GM18526 (cell line): ENCODE measurements around the gene RPL27.

Experiments
- POLR2A ChIP-seq: IDR thresholded peaks from 3 replicates; pipeline ENCODE4 v1.6.1; 2011; ENCODE audit not compliant: insufficient read length; ENCODE audit errors: extremely low read depth

Gene RPL27

GRCh38 chr17:43027091-43028032 lies 29.1 kb downstream of the RPL27 start:
- no peak for TF ChIP-seq POLR2A

DNA sequence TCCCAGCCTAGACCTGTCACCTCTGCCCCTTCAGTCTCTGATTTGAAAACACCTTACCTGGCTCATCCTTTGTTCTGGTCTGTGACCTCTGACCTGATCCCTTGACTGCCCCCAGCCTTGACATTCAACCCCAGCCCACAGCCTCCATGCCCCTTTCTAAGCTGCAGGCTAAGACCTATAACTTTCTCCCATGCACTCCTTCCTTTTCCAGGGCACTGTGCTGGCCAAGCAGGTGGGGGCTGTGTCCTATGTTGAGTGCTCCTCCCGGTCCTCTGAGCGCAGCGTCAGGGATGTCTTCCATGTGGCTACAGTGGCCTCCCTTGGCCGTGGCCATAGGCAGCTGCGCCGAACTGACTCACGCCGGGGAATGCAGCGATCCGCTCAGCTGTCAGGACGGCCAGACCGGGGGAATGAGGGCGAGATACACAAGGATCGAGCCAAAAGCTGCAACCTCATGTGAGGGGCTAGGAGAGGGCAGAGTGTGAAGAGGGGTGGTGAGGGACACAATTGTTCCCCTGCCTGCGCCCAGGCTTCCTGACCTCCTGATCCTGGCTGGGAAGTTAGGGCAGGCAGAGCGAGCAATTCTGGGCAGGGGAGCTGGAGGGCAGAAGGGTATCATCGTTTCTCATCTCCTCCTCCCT lies 30.1 kb downstream of the RPL27 start:
- no peak for TF ChIP-seq POLR2A

- no peak for TF ChIP-seq POLR2A
Measured at GRCh38 chr17:43030137-43030767, 32.0 kb downstream of the RPL27 start.

GRCh38 chr17:43031666-43032065 lies 33.4 kb downstream of the RPL27 start:
- TF ChIP-seq POLR2A: no peak

GRCh38 chr17:43033948-43034881 lies 36.0 kb downstream of the RPL27 start:
- TF ChIP-seq POLR2A: no peak

DNA sequence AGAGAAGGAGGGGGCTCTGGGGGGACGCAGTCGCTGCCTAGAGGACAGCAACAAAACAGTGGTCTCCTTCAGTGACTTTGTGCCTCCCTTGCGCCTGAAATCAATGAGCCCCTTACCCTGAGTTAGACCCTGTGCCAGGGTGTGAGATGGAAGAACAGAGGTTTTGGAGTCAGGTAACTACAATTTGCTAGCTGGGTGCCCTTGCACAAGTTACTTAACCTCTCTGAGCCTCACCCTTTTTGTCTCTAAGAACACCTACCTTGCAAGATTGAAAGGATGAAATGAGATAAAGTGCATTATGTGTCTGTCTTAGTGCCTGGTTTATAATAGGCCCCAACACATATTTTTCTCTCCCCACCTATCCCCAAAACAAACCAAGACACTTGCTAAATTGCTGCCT lies 36.7 kb downstream of the RPL27 start:
- TF ChIP-seq POLR2A: no peak

GRCh38 chr17:43039646-43040045 lies 41.4 kb downstream of the RPL27 start:
- TF ChIP-seq POLR2A: no peak

- no peak for TF ChIP-seq POLR2A
Measured at GRCh38 chr17:43040655-43041054, 42.4 kb downstream of the RPL27 start.

DNA sequence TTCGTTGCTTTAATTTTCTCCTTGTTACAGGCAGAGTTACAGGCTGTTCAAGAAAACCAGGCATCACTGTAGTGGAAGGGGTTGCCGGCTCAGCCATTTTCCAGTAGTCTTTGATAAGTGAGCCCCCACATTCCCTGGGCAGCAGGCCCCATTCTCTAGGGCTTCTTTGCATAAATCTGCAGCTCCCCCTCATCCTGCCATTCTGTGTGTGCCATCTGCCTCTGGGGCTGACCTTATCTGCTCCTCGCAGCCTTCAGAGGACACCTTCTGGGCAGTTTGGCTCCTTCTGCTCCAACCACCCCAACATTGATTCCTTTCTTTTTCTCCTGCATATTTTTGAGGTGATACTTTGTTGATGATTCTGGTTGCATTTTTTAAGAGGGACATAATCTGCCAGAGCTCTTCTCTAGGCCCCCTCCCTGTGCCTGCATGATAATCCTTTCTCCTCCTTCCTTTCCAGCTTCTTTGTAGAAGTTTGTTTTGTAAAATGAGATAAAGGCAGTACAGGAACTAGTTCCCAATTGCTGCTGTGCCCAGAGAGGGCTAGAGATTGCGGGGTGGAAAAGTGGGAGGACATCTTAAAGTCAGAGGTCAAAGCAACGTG lies 43.9 kb downstream of the RPL27 start:
- no peak for TF ChIP-seq POLR2A

GRCh38 chr17:43043307-43043706 lies 45.1 kb downstream of the RPL27 start:
- TF ChIP-seq POLR2A: no peak

GRCh38 chr17:43044024-43044423 lies 45.8 kb downstream of the RPL27 start:
- TF ChIP-seq POLR2A: no peak

GRCh38 chr17:43051969-43052368 lies 53.8 kb downstream of the RPL27 start:
- no peak for TF ChIP-seq POLR2A
